ENCODE data around the gene SPNS3.
A peak's percentile ranks its signal among the peaks of the same experiment; 100 is the strongest.

Gene SPNS3

DNA sequence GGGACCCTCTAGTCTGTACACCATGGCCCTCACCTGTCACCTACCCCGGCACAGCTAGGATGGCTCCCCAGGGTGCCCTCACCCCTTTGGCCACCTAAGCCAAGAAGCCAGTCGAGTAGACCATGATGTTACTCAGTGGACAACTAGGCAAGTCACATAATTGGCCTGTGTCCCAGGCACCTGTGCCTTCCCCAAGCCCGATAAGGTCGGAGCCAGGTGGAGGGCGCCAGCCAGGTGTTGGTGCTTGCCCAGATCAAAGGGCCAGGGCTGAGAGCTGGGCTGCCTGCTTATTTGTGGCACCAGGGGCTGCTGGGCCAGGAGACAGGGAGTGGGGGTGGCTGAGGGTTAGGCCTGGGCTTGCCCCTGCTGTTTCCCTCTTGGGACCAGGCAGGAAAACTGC is 81.8 kb downstream of the SPNS3 start:
- Histone ChIP-seq H3K9ac (ENCODE audit: low read depth in 1 of 2, low read length in 2 of 2) (no peak overlapping the region), H3K36me3 (ENCODE audit: control insufficient read depth in 2 of 2, insufficient read depth in 2 of 2, low read length in 2 of 2) (no peaks in the 10 kb centered on the region), H3K27ac (ENCODE audit: low read depth in 2 of 2, low read length in 2 of 2) (no peak overlapping the region), H3K9me3 (ENCODE audit: control insufficient read depth in 2 of 2, low read length in 2 of 2) (no peaks in the 10 kb centered on the region), H3K4me1 (ENCODE audit: control insufficient read depth in 2 of 2, insufficient read depth in 2 of 2, low read length in 2 of 2) (peaks cover under 1 to 8% of the 10 kb centered on the region in 2 donors), H3K4me3 (ENCODE audit: low read length in 2 of 2) (no peak overlapping the region), H3K27me3 (ENCODE audit: control insufficient read depth in 2 of 2, insufficient read depth in 2 of 2, low read length in 2 of 2) (no peaks in the 10 kb centered on the region)

DNA sequence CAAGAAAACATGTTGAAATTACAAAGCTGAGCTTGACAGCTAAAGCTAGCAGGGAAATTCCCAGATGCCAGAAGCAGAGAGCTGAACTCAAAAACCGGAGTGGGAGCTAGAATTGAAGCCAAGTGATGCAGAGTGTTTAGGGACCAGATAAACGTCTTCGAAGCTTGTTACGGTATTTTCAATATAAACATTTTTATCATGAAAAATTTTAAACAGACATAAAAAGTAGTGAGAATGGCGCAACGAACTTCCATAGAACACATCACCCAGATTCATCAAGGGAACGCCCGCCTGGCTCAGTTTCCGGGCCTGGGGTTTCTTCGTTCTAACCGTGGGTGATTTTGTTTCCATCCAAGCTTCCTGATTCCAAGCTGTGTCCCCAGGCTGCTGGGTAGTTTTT is 83.0 kb downstream of the SPNS3 start:
- Histone ChIP-seq H3K9ac (ENCODE audit: low read depth in 1 of 2, low read length in 2 of 2) (no peak overlapping the region), H3K27me3 (ENCODE audit: control insufficient read depth in 2 of 2, insufficient read depth in 2 of 2, low read length in 2 of 2) (no peaks in the 10 kb centered on the region), H3K36me3 (ENCODE audit: control insufficient read depth in 2 of 2, insufficient read depth in 2 of 2, low read length in 2 of 2) (no peaks in the 10 kb centered on the region), H3K9me3 (ENCODE audit: control insufficient read depth in 2 of 2, low read length in 2 of 2) (no peaks in the 10 kb centered on the region), H3K4me1 (ENCODE audit: control insufficient read depth in 2 of 2, insufficient read depth in 2 of 2, low read length in 2 of 2) (peaks cover 4 to 13% of the 10 kb centered on the region in 2 donors), H3K4me3 (ENCODE audit: low read length in 2 of 2) (no peak overlapping the region), H3K27ac (ENCODE audit: low read depth in 2 of 2, low read length in 2 of 2) (no peak overlapping the region)

DNA sequence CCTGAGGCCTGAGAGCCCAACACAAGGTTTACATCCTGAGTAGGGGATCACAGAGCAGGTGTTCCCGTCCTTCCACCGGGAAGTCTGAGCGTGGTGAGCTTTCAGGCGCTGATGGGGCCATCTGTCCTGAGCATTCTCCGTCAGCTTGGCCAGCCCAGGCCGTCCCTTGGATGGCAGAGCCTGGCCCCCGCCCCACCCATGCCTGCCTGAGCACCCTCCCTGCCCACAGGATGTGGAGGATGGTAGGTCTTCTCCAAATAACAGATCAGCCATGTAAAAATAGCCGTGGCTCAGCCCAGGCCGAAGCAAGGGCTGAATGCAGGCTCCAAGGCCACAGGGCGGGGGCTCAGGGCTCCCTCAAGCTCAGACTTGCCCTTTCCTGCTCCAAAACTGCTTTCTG is 85.2 kb downstream of the SPNS3 start:
- Histone ChIP-seq H3K27me3 (ENCODE audit: control insufficient read depth in 2 of 2, insufficient read depth in 2 of 2, low read length in 2 of 2) (no peaks in the 10 kb centered on the region), H3K4me1 (ENCODE audit: control insufficient read depth in 2 of 2, insufficient read depth in 2 of 2, low read length in 2 of 2) (peaks cover 4 to 14% of the 10 kb centered on the region in 2 donors), H3K9ac (ENCODE audit: low read depth in 1 of 2, low read length in 2 of 2) (no peak overlapping the region), H3K9me3 (ENCODE audit: control insufficient read depth in 2 of 2, low read length in 2 of 2) (no peaks in the 10 kb centered on the region), H3K36me3 (ENCODE audit: control insufficient read depth in 2 of 2, insufficient read depth in 2 of 2, low read length in 2 of 2) (no peaks in the 10 kb centered on the region), H3K27ac (ENCODE audit: low read depth in 2 of 2, low read length in 2 of 2) (peak overlapping the region; percentile 20 to 32), H3K4me3 (ENCODE audit: low read length in 2 of 2) (no peak overlapping the region)

DNA sequence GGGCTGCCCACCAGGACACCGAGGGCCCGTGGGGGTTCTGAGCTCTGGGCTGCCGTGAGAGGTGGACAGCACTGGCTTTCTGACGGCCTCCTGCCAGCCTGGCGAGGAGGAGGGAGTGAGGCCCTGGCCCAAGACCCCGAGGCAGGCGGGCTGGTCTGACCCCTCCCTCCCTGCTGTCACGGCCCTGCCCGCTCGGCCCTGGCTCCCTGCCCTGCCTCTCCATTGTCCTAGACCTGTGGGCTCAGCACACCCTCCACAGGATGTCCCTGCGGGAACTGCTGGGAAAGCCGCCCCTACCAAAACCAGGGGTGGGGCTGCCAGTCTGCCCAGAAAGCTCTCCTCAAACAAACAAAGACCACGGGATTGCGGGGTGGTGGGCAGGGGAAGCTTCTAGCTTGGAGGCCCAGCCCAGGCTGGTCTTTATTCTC is 85.6 kb downstream of the SPNS3 start:
- Histone ChIP-seq H3K36me3 (ENCODE audit: control insufficient read depth in 2 of 2, insufficient read depth in 2 of 2, low read length in 2 of 2) (no peaks in the 10 kb centered on the region), H3K27ac (ENCODE audit: low read depth in 2 of 2, low read length in 2 of 2) (peak overlapping the region; percentile 27 to 68), H3K4me1 (ENCODE audit: control insufficient read depth in 2 of 2, insufficient read depth in 2 of 2, low read length in 2 of 2) (peaks cover 4 to 14% of the 10 kb centered on the region in 2 donors), H3K9me3 (ENCODE audit: control insufficient read depth in 2 of 2, low read length in 2 of 2) (no peaks in the 10 kb centered on the region), H3K9ac (ENCODE audit: low read depth in 1 of 2, low read length in 2 of 2) (no peak overlapping the region), H3K4me3 (ENCODE audit: low read length in 2 of 2) (no peak overlapping the region), H3K27me3 (ENCODE audit: control insufficient read depth in 2 of 2, insufficient read depth in 2 of 2, low read length in 2 of 2) (no peaks in the 10 kb centered on the region)

DNA sequence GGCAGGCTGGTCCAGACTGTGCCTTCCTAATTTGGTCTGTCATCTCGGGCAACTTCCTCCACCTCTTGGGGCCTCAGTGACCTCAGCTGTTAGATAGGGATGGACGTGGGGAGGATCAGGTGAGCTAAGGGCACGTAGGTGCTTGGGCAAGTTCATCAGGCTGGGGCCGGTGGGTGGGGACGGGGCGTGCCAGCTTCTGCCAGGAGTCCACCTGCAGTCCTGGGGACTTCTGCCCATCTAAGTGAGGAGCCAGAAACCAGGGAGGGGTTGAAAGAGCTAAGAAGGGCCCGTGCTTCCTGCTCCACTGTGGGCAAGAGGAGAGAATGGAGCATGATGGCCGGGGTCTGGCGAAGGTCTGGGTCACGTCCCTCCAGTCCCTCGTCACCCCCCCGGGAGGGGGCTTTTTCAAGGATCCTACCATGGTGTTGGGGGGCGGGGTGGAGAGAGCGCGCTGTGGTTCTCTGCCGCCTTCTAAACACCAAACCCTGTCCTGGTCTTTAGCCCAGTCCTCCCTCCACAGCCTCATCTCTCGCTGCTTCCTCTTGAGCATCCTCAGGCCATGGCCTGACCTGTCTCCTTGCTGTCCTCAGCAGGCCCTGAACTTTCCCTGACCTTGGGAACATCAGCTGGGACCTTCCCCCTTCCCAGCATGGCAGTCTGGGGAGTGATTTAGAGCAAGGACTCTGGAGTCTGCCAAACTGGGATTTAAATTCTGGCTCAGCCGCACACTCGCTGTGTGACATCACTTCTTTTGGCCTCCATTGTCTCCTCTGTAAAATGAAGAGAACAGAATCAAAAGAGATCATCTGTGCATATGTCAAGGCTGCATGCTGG is 86.5 kb downstream of the SPNS3 start:
- Histone ChIP-seq H3K36me3 (ENCODE audit: control insufficient read depth in 2 of 2, insufficient read depth in 2 of 2, low read length in 2 of 2) (no peaks in the 10 kb centered on the region), H3K4me1 (ENCODE audit: control insufficient read depth in 2 of 2, insufficient read depth in 2 of 2, low read length in 2 of 2) (peaks cover 4 to 14% of the 10 kb centered on the region in 2 donors), H3K9ac (ENCODE audit: low read depth in 1 of 2, low read length in 2 of 2) (no peak overlapping the region), H3K4me3 (ENCODE audit: low read length in 2 of 2) (no peak overlapping the region), H3K27ac (ENCODE audit: low read depth in 2 of 2, low read length in 2 of 2) (peak overlapping the region; percentile 27 to 68), H3K27me3 (ENCODE audit: control insufficient read depth in 2 of 2, insufficient read depth in 2 of 2, low read length in 2 of 2) (no peaks in the 10 kb centered on the region), H3K9me3 (ENCODE audit: control insufficient read depth in 2 of 2, low read length in 2 of 2) (no peaks in the 10 kb centered on the region)

DNA sequence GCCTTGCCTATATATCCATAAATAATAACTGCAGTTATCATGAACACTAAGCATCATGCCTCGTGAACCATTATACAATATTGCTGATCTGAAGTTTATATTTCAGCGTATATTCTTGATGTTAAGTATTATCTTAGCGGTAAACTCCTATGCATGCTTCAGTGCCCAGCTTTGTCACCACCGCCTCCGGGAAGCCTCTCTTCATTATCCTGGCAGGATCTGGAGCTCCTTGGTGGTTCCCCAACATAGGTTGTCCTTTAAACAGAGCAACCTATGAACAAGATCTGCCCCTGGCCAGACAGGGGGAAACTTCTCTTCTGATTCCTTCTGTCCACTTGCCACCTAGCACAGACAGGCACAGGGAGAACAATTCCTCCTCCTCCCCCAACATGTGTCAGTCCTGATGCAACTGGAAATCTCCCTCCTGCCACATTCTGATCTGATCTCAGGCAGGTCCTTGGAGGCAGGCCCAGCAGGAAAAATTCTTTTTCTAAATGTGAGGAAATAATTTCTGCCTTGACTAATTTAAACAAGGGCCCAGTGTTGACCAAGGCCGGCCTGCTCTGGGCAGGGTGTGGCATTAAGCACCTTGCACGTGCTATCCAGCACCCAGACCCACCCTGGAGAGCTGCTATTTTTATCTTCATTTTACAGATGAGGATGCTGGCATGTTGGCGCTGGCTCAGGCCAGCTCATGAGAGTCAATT is 87.3 kb downstream of the SPNS3 start:
- Histone ChIP-seq H3K9ac (ENCODE audit: low read depth in 1 of 2, low read length in 2 of 2) (no peak overlapping the region), H3K4me3 (ENCODE audit: low read length in 2 of 2) (no peak overlapping the region), H3K36me3 (ENCODE audit: control insufficient read depth in 2 of 2, insufficient read depth in 2 of 2, low read length in 2 of 2) (no peaks in the 10 kb centered on the region), H3K9me3 (ENCODE audit: control insufficient read depth in 2 of 2, low read length in 2 of 2) (no peaks in the 10 kb centered on the region), H3K27me3 (ENCODE audit: control insufficient read depth in 2 of 2, insufficient read depth in 2 of 2, low read length in 2 of 2) (no peaks in the 10 kb centered on the region), H3K4me1 (ENCODE audit: control insufficient read depth in 2 of 2, insufficient read depth in 2 of 2, low read length in 2 of 2) (peaks cover 4 to 14% of the 10 kb centered on the region in 2 donors), H3K27ac (ENCODE audit: low read depth in 2 of 2, low read length in 2 of 2) (peak overlapping the region; percentile 48 to 68)

DNA sequence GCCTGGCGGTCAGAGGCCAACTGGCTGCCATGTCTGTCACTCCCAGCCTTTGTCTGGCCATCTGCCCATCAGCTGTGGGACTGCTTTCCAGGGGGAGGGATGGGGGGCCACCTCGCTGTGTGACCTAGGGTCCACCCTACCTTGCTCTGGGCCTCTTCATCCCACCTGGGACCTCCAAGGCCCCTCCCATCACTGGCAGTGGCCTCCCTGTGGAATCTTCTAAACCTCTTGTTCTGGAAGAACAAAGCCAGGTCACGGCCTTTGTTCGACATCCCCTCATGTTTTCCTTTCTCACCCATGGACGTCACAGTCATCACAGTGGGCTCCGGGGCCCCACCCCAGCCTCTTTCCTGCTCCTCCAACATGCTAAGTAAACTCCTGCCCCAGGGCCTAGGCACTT is 88.9 kb downstream of the SPNS3 start:
- Histone ChIP-seq H3K27me3 (ENCODE audit: control insufficient read depth in 2 of 2, insufficient read depth in 2 of 2, low read length in 2 of 2) (no peaks in the 10 kb centered on the region), H3K4me3 (ENCODE audit: low read length in 2 of 2) (no peak overlapping the region), H3K27ac (ENCODE audit: low read depth in 2 of 2, low read length in 2 of 2) (peak overlapping the region in 1 of 2 donors; percentile 23), H3K36me3 (ENCODE audit: control insufficient read depth in 2 of 2, insufficient read depth in 2 of 2, low read length in 2 of 2) (no peaks in the 10 kb centered on the region), H3K9ac (ENCODE audit: low read depth in 1 of 2, low read length in 2 of 2) (no peak overlapping the region), H3K9me3 (ENCODE audit: control insufficient read depth in 2 of 2, low read length in 2 of 2) (no peaks in the 10 kb centered on the region), H3K4me1 (ENCODE audit: control insufficient read depth in 2 of 2, insufficient read depth in 2 of 2, low read length in 2 of 2) (peaks cover 4 to 14% of the 10 kb centered on the region in 2 donors)

DNA sequence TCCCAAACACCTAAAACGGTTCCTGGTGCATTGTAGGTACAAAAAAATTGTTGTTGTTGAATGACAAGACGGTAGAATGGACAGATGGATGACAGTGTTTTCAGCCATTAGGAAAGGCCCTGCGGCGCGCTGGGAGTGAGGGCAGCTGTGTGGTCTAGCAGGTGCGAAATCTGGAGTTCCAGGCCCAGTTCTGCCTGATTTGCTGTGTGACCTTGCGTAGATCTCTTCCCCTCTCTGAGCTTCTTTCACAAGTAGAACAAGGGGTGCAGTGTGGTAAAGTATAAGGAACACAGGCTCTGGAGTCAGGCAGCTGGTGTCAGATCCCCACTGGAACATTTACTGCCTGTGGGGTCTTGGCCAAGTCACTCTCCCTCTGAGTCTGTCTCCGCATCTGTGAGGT is 90.2 kb downstream of the SPNS3 start:
- Histone ChIP-seq H3K36me3 (ENCODE audit: control insufficient read depth in 2 of 2, insufficient read depth in 2 of 2, low read length in 2 of 2) (no peaks in the 10 kb centered on the region), H3K9me3 (ENCODE audit: control insufficient read depth in 2 of 2, low read length in 2 of 2) (no peaks in the 10 kb centered on the region), H3K27ac (ENCODE audit: low read depth in 2 of 2, low read length in 2 of 2) (no peak overlapping the region), H3K4me3 (ENCODE audit: low read length in 2 of 2) (no peak overlapping the region), H3K27me3 (ENCODE audit: control insufficient read depth in 2 of 2, insufficient read depth in 2 of 2, low read length in 2 of 2) (no peaks in the 10 kb centered on the region), H3K4me1 (ENCODE audit: control insufficient read depth in 2 of 2, insufficient read depth in 2 of 2, low read length in 2 of 2) (peaks cover 4 to 14% of the 10 kb centered on the region in 2 donors), H3K9ac (ENCODE audit: low read depth in 1 of 2, low read length in 2 of 2) (no peak overlapping the region)

DNA sequence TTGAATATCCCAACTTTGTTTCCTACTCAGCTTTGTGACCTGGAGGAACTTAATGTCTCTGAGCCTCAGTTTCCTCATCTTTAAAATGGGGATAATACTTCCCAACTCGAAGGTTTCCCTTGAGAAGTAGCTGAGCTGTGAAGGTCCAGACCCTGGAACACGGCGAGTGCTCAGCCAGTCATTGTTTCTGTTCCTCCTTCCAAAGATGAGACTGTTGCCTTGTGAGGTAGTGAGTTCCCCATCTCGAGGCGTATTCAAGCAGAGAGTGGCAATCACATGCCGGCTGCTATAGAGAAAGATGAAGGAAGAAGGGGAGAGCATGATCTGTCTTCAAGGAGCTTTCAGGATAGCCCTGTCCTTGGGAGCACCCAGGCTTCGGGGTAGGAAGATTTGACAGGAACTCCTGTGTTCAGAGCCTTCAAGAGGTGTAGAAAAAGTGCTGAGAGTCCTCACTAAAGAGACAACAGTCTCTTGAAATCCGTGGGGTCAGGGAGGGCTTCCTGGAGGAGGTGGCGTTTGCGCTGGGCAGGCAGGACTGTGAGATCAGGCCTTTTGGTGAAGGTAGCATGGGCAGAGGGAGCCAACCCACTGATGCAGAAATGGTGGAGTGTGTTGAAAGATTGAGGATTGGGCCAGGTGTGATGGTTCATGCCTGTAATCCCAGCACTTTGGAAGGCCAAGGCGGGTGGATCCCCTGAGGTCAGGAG is 92.1 kb downstream of the SPNS3 start:
- no peaks in the 10 kb centered on the region for H3K27me3 ChIP-seq (ENCODE audit: control insufficient read depth in 2 of 2, insufficient read depth in 2 of 2, low read length in 2 of 2)
- H3K27ac ChIP-seq (ENCODE audit: low read depth in 2 of 2, low read length in 2 of 2): no peak overlapping the region
- H3K4me3 ChIP-seq (ENCODE audit: low read length in 2 of 2): no peak overlapping the region
- no peaks in the 10 kb centered on the region for H3K9me3 ChIP-seq (ENCODE audit: control insufficient read depth in 2 of 2, low read length in 2 of 2)
- H3K36me3 ChIP-seq (ENCODE audit: control insufficient read depth in 2 of 2, insufficient read depth in 2 of 2, low read length in 2 of 2): no peaks in the 10 kb centered on the region
- peaks cover 4 to 5% of the 10 kb centered on the region in 2 donors for H3K4me1 ChIP-seq (ENCODE audit: control insufficient read depth in 2 of 2, insufficient read depth in 2 of 2, low read length in 2 of 2)
- H3K9ac ChIP-seq (ENCODE audit: low read depth in 1 of 2, low read length in 2 of 2): no peak overlapping the region

DNA sequence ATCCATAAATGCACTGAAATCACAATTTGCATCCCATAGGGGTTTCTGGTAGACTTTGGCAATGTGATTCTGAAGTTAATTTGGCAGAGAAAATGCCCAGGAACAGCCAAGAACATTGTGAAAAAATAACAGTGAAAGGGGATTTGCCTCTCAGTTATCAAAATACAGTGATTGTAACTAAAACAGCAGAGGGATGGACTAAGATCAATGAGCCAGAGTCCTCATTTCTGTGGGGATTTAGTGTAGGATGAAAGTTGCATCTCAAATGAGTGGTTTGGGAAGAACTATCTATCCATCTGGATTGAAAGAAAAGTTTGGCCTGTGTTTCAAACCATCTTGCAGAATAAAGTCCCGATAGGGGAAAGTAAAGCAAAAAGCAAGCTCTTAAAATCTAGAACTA is 93.4 kb downstream of the SPNS3 start:
- Histone ChIP-seq H3K27ac (ENCODE audit: low read depth in 2 of 2, low read length in 2 of 2) (no peak overlapping the region), H3K9ac (ENCODE audit: low read depth in 1 of 2, low read length in 2 of 2) (no peak overlapping the region), H3K27me3 (ENCODE audit: control insufficient read depth in 2 of 2, insufficient read depth in 2 of 2, low read length in 2 of 2) (no peaks in the 10 kb centered on the region), H3K36me3 (ENCODE audit: control insufficient read depth in 2 of 2, insufficient read depth in 2 of 2, low read length in 2 of 2) (no peaks in the 10 kb centered on the region), H3K4me3 (ENCODE audit: low read length in 2 of 2) (no peak overlapping the region), H3K9me3 (ENCODE audit: control insufficient read depth in 2 of 2, low read length in 2 of 2) (no peaks in the 10 kb centered on the region), H3K4me1 (ENCODE audit: control insufficient read depth in 2 of 2, insufficient read depth in 2 of 2, low read length in 2 of 2) (no peaks in the 10 kb centered on the region)

Data from mucosa of rectum (tissue), 2 donors.